Bronchial epithelial cell (primary cell): ENCODE results near the gene AADAT. TPM values are rescaled to one million over a fixed set of nuclear protein-coding genes. Genes with fewer than 3 reads are reported as not detected.
A peak's percentile ranks its signal among the peaks of the same experiment; 100 is the strongest.
"Not testable (repeated sequence)": the region's sequence is repeated elsewhere in the genome, so short reads cannot be mapped to it uniquely, and the experiment has no call there.

ENCODE experiments used
- DNase-seq: peaks from one replicate; pipeline ENCODE4 v3.0.0-alpha.2; 2010; ENCODE audit warnings: low read depth
- FAIRE-seq: peaks from 2 replicates; lab custom pipeline; 2011; peaks lifted over from hg19 to GRCh38; lab: Jason Lieb, UNC
- H3K27me3 ChIP-seq: 2 replicates; pipeline ENCODE4 v1.5.1; 2011; ENCODE audit warnings: low read length; ENCODE audit not compliant: control insufficient read depth, insufficient read depth
- H3K36me3 ChIP-seq: 2 replicates; pipeline ENCODE4 v1.5.1; 2011; ENCODE audit warnings: low read length; ENCODE audit not compliant: control insufficient read depth, insufficient read depth
- H3K4me3 ChIP-seq: 2 replicates; pipeline ENCODE4 v1.5.1; 2011; ENCODE audit warnings: mild to moderate bottlenecking, low read depth, low read length, control low read depth
- CTCF ChIP-seq: IDR thresholded peaks from 2 replicates; pipeline ENCODE4 v1.5.1; 2011; ENCODE audit warnings: mild to moderate bottlenecking, moderate library complexity, low read length, control low read depth, inconsistent platforms; ENCODE audit not compliant: insufficient read depth, severe bottlenecking
- total RNA-seq: library from RNA; depleted of rRNA; stranded (reverse); fragments of >200 nt; gene quantifications from 2 replicates; pipeline ENCODE4 v1.2.1, GENCODE V29; 2014

The AADAT gene
- total RNA-seq, 1 donor from 2014 or later, result 1.1 TPM

- DNase-seq (no peak), FAIRE-seq (no peak)
- Histone ChIP-seq H3K36me3 (no peaks in the 10 kb centered on the region), H3K4me3 (no peak overlapping the region), H3K27me3 (no peaks in the 10 kb centered on the region)
- TF ChIP-seq CTCF, result no peak
Measured at GRCh38 chr4:170049766-170050165, 40.0 kb downstream of the AADAT start.

GRCh38 chr4:170047771-170048354 lies 41.9 kb downstream of the AADAT start:
- H3K36me3 ChIP-seq, result no peaks in the 10 kb centered on the region
- H3K4me3 ChIP-seq, result no peak overlapping the region
- peak; percentile 43 for TF ChIP-seq CTCF
- DNase-seq (peak; percentile 58), FAIRE-seq (no peak)
- H3K27me3 ChIP-seq, result no peaks in the 10 kb centered on the region

GRCh38 chr4:170046156-170046555 lies 43.6 kb downstream of the AADAT start:
- H3K4me3 ChIP-seq, DNase-seq, FAIRE-seq, H3K27me3 ChIP-seq, H3K36me3 ChIP-seq: not testable (repeated sequence)

GRCh38 chr4:170040031-170040680 lies 49.6 kb downstream of the AADAT start:
- no peaks in the 10 kb centered on the region for H3K36me3 ChIP-seq
- no peak for FAIRE-seq
- DNase-seq, result no peak
- H3K4me3 ChIP-seq, result no peak overlapping the region
- no peak for TF ChIP-seq CTCF
- H3K27me3 ChIP-seq, result no peaks in the 10 kb centered on the region

- Histone ChIP-seq H3K27me3 (no peaks in the 10 kb centered on the region), H3K4me3 (no peak overlapping the region), H3K36me3 (no peaks in the 10 kb centered on the region)
- no peak for FAIRE-seq
- TF ChIP-seq CTCF, result no peak
- DNase-seq, result no peak
Measured at GRCh38 chr4:170038769-170039168, 51.0 kb downstream of the AADAT start.

GRCh38 chr4:170038232-170038631 lies 51.5 kb downstream of the AADAT start:
- H3K4me3 ChIP-seq, result no peak overlapping the region
- no peaks in the 10 kb centered on the region for H3K36me3 ChIP-seq
- DNase-seq (no peak), FAIRE-seq (no peak)
- TF ChIP-seq CTCF, result no peak
- H3K27me3 ChIP-seq, result no peaks in the 10 kb centered on the region
